SK-N-SH (cell line): ENCODE measurements around the gene MGAT4B. TPM values are rescaled to one million over a fixed set of nuclear protein-coding genes. Genes with fewer than 3 reads are reported as not detected.

Experiments
- CTCF ChIA-PET: fragments of 300-600, 350-600 bp; formaldehyde crosslinking; extraction: SDS; loops from one replicate; lab custom pipeline; 2021; lab: Yijun Ruan, JAX
- POLR2A ChIA-PET: fragments of 350-600 bp; sonication (Branson Sonifier 250); formaldehyde crosslinking; extraction: SDS; loops from one replicate; lab custom pipeline; 2020; ENCODE audit warnings: antibody characterized with exemption, inconsistent platforms; lab: Yijun Ruan, JAX
- DNase-seq: peaks from one replicate; pipeline ENCODE4 v3.0.0; 2012
- H2AFZ ChIP-seq: fragments of 200-600 bp; sonication (generic); 2 replicates; pipeline ENCODE4 v1.8.1; 2016; ENCODE audit warnings: antibody characterized with exemption, mild to moderate bottlenecking, low read depth
- H3F3A ChIP-seq: fragments of 200-600 bp; sonication (generic); replicated peaks from 2 replicates; pipeline ENCODE3; 2016; ENCODE audit warnings: antibody characterized with exemption, mild to moderate bottlenecking; ENCODE audit not compliant: insufficient read depth
- H3K27ac ChIP-seq, 2 experiments: fragments of 200-500 bp in 1 of 2; fragments of 200-600 bp in 1 of 2; sonication (Bioruptor generic) in 1 of 2; sonication (generic), shearing (Covaris generic) in 1 of 2; 2 replicates each; pipeline versions ENCODE4 v1.5.1 to v1.6.1; 2014 to 2016; ENCODE audit warnings: low read depth in 2 of 2, inconsistent platforms in 1 of 2, low read length in 1 of 2, mild to moderate bottlenecking in 1 of 2, mixed read lengths in 1 of 2
- H3K27me3 ChIP-seq: fragments of 200-600 bp; sonication (generic), shearing (Covaris generic); 2 replicates; pipeline ENCODE4 v1.6.1; 2016; ENCODE audit warnings: mixed run types; ENCODE audit not compliant: insufficient read depth
- H3K36me3 ChIP-seq, 2 experiments: fragments of 200-500 bp in 1 of 2; fragments of 200-600 bp in 1 of 2; sonication (Bioruptor generic) in 1 of 2; sonication (generic) in 1 of 2; replicated peaks in 1 of 2; 2 replicates each; pipeline versions ENCODE3 to v1.5.1; 2014 to 2016; ENCODE audit warnings: low read length in 1 of 2, mild to moderate bottlenecking in 1 of 2; ENCODE audit not compliant: insufficient read depth in 2 of 2, control insufficient read depth in 1 of 2
- H3K4me1 ChIP-seq, 2 experiments: fragments of 200-500 bp in 1 of 2; fragments of 200-600 bp in 1 of 2; sonication (Bioruptor generic) in 1 of 2; sonication (generic), shearing (Covaris generic) in 1 of 2; 2 replicates each; pipeline versions ENCODE4 v1.5.1 to v1.6.1; 2014 to 2016; ENCODE audit warnings: low read depth in 1 of 2, low read length in 1 of 2, mixed run types in 1 of 2; ENCODE audit not compliant: insufficient read depth in 2 of 2, control insufficient read depth in 1 of 2
- H3K4me2 ChIP-seq: fragments of 200-600 bp; sonication (generic), shearing (Covaris generic); 2 replicates; pipeline ENCODE4 v1.6.1; 2017; ENCODE audit warnings: mixed run types
- H3K4me3 ChIP-seq, 2 experiments: fragments of 200-500 bp in 1 of 2; fragments of 200-600 bp in 1 of 2; sonication (Bioruptor generic) in 1 of 2; sonication (generic), shearing (Covaris generic) in 1 of 2; 2 replicates each; pipeline versions ENCODE4 v1.5.1 to v1.8.1; 2014 to 2016; ENCODE audit warnings: low read depth in 2 of 2, inconsistent platforms in 1 of 2, low read length in 1 of 2, mild to moderate bottlenecking in 1 of 2, mixed read lengths in 1 of 2, moderate library complexity in 1 of 2
- H3K79me2 ChIP-seq: fragments of 200-600 bp; sonication (generic); 2 replicates; pipeline ENCODE4 v1.8.1; 2017; ENCODE audit warnings: mild to moderate bottlenecking; ENCODE audit not compliant: insufficient read depth
- H3K9ac ChIP-seq: fragments of 200-600 bp; sonication (generic); 2 replicates; pipeline ENCODE4 v1.6.1; 2017; ENCODE audit warnings: mixed run types
- H3K9me2 ChIP-seq: fragments of 200-600 bp; sonication (generic); 2 replicates; pipeline ENCODE4 v1.6.1; 2017; ENCODE audit warnings: mixed run types
- H3K9me3 ChIP-seq: fragments of 200-600 bp; sonication (generic); 2 replicates; pipeline ENCODE4 v1.6.1; 2017; ENCODE audit warnings: mixed run types, mild to moderate bottlenecking, moderate library complexity
- H4K20me1 ChIP-seq: fragments of 200-600 bp; sonication (generic); 2 replicates; pipeline ENCODE4 v1.6.1; 2017; ENCODE audit warnings: mild to moderate bottlenecking, mixed run types; ENCODE audit not compliant: insufficient read depth
- CHD2 ChIP-seq: fragments of 150-350 bp; IDR thresholded peaks from 2 replicates; pipeline ENCODE4 v1.6.1; 2018; ENCODE audit warnings: low read length; ENCODE audit not compliant: partially characterized antibody
- EP300 ChIP-seq, 2 experiments: IDR thresholded peaks; 2 replicates each; pipeline versions ENCODE4 v1.4.0 to v1.6.1; 2012; ENCODE audit warnings: borderline replicate concordance in 1 of 2, low read depth in 1 of 2, low read length in 1 of 2
- FOSL2 ChIP-seq: IDR thresholded peaks from 2 replicates; pipeline ENCODE4 v1.4.0; 2012; ENCODE audit warnings: low read depth, mild to moderate bottlenecking, moderate library complexity, borderline replicate concordance
- FOXM1 ChIP-seq: IDR thresholded peaks from 2 replicates; pipeline ENCODE4 v1.4.0; 2012; ENCODE audit warnings: low read depth, mild to moderate bottlenecking
- GATA2 ChIP-seq: sonication (generic); formaldehyde crosslinking; IDR thresholded peaks from 2 replicates; pipeline ENCODE4 v1.5.0; 2020; ENCODE audit warnings: mild to moderate bottlenecking, missing genetic modification reagents
- JUND ChIP-seq: IDR thresholded peaks from 2 replicates; pipeline ENCODE4 v1.4.0; 2012
- MEF2A ChIP-seq: IDR thresholded peaks from 2 replicates; pipeline ENCODE4 v1.4.0; 2012; ENCODE audit warnings: low read depth, borderline replicate concordance
- MXI1 ChIP-seq: IDR thresholded peaks from 2 replicates; pipeline ENCODE4 v1.6.1; 2012; ENCODE audit warnings: mild to moderate bottlenecking, low read depth, low read length, improper control_type of control experiment
- NFIC ChIP-seq: IDR thresholded peaks from 2 replicates; pipeline ENCODE4 v1.4.0; 2012; ENCODE audit warnings: borderline replicate concordance
- POLR2AphosphoS5 ChIP-seq: IDR thresholded peaks from 2 replicates; pipeline ENCODE4 v1.6.1; 2012; ENCODE audit warnings: low read depth, low read length
- SIN3A ChIP-seq: IDR thresholded peaks from 2 replicates; pipeline ENCODE4 v1.6.1; 2012; ENCODE audit warnings: low read depth, mild to moderate bottlenecking, low read length, moderate library complexity, borderline replicate concordance
- SMC3 ChIP-seq: IDR thresholded peaks from 2 replicates; pipeline ENCODE4 v1.6.1; 2012; ENCODE audit warnings: low read depth, low read length, improper control_type of control experiment
- TAF1 ChIP-seq: IDR thresholded peaks from 2 replicates; pipeline ENCODE4 v1.6.1; 2012; ENCODE audit warnings: low read depth, mild to moderate bottlenecking, low read length, moderate library complexity, borderline replicate concordance
- TCF12 ChIP-seq: IDR thresholded peaks from 2 replicates; pipeline ENCODE4 v1.4.0; 2012
- TEAD4 ChIP-seq: IDR thresholded peaks from 2 replicates; pipeline ENCODE4 v1.4.0; 2012; ENCODE audit warnings: mild to moderate bottlenecking, borderline replicate concordance; ENCODE audit not compliant: insufficient read depth
- YY1 ChIP-seq: IDR thresholded peaks from 2 replicates; pipeline ENCODE4 v1.4.0; 2012; ENCODE audit warnings: low read depth, mild to moderate bottlenecking
- WGBS: methylation state at CpG from one replicate; pipeline ENCODE4 v1.1.6; 2017; ENCODE audit warnings: low lambda C conversion rate; 5-methylcytosine and 5-hydroxymethylcytosine counted together
- polyA plus RNA-seq, 3 experiments: library from polyadenylated mRNA; depleted of rRNA; stranded (reverse); fragments of >200 nt; gene quantifications; 2 replicates each; pipeline ENCODE4 v1.2.3, GENCODE V29; 2012
- TF ChIP-seq, protein P1 (sequence below): IDR thresholded peaks from 2 replicates; pipeline ENCODE4; 2012
- TF ChIP-seq, protein P2 (sequence below): fragments of 200-600 bp; sonication (generic); IDR thresholded peaks from 2 replicates; pipeline ENCODE4 v1.6.1; 2017; ENCODE audit warnings: antibody characterized with exemption, mild to moderate bottlenecking, moderate library complexity
- TF ChIP-seq, protein P3 (sequence below): IDR thresholded peaks from 2 replicates; pipeline ENCODE4 v1.4.0; 2012; ENCODE audit warnings: low read depth
- TF ChIP-seq, protein P4 (sequence below): IDR thresholded peaks from 2 replicates; pipeline ENCODE4 v1.4.0; 2012; ENCODE audit warnings: low read depth, borderline replicate concordance

Gene MGAT4B
- polyA plus RNA-seq, 1 of the 3 experiments (the other 2 are of a cell fraction): 190 TPM

DNA sequence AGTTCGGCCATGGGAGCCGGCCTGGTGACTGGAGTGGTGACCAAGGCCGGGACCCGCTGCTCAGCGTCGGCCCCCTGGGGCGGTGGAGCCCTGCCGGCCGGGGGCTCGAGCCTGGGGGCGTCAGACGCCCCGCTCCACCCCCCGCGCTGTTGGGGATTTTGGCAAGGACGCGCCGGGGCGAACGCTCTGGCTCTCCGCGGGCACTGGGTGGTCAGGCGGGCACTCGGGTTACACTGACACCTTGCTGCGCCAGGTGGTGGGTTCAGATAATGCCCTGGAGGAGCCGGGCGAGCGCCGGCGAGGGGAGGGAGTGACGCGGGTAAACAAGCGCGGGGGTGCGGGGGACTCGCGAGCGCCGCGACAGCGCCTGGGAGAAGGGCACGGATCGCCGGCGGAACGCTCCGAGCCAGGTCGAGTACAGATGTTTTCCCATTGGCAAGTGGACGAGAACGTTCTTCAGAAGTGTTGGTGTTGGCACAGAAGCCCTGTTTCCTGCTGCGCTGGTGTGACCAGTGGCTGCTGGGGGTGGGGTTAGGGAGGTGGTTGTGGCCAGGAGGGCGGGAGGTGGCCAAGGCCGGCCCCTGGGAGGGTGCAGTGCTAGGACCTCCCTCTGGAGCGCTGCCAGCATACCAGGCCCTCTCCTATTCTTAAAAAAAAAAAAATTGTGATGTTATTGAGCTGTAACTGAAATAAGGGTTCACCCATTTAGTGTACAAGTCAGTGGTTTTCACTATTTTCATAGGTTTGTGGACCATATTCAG lies 14.8 kb upstream of the MGAT4B start (continued):
- TF ChIP-seq POLR2AphosphoS5: peak; percentile 64
- peak; percentile 74 for TF ChIP-seq NFIC
- peak; percentile 73 for TF ChIP-seq MXI1
- TF ChIP-seq, protein P1, sequence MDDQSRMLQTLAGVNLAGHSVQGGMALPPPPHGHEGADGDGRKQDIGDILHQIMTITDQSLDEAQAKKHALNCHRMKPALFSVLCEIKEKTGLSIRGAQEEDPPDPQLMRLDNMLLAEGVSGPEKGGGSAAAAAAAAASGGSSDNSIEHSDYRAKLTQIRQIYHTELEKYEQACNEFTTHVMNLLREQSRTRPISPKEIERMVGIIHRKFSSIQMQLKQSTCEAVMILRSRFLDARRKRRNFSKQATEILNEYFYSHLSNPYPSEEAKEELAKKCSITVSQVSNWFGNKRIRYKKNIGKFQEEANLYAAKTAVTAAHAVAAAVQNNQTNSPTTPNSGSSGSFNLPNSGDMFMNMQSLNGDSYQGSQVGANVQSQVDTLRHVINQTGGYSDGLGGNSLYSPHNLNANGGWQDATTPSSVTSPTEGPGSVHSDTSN: no peak

DNA sequence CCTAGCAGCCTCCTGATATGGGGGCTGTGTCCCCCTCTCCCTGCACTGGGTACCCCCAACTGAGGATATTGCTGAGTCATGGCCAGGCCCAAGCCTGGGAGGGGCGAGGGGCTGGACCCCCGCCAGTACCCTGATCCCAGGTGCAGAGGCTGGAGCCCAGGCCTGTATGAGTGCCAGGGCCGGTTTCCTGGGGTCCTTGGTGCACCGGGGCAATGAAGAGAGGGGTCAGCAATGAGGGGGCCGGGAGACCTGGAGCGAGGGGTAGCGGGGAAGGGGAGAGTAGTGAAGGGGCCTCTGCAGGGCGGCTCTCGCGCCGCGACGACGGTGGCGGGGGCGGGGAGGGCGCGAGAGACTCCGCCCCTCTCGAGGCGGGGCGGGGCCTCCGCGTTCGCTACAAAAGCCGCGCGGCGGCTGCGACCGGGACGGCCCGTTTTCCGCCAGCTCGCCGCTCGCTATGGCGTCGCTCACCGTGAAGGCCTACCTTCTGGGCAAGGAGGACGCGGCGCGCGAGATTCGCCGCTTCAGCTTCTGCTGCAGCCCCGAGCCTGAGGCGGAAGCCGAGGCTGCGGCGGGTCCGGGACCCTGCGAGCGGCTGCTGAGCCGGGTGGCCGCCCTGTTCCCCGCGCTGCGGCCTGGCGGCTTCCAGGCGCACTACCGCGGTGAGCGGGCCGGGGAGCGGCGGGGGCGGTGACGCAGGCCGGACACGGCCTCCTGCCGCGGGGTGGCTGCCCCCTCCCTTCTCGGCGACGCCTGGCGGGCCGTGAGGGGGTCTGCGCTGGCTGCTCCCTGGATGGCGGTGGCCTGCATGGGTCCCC lies 14.0 kb upstream of the MGAT4B start, which contains the start of gene SQSTM1:
TSS of gene SQSTM1 (plus strand) at position 423 of the 815 bp plus-strand sequence. CDS start at position 455, 32 bp downstream.
- Histone ChIP-seq H3K4me2 (peak within 1 kb of the TSS; percentile 75), H4K20me1 (peaks cover 47% of the 10 kb centered on the region), H3K9ac (peak within 1 kb of the TSS; percentile 97), H3K9me2 (no peaks in the 10 kb centered on the region), H3K79me2 (peaks cover 53% of the 10 kb centered on the region), H3K36me3 (peaks cover 28 to 31% of the 10 kb centered on the region in 2 experiments), H2AFZ (0 out of 2 replicates have a peak within 1 kb of the TSS, but pooled peaks have one; percentile 49), H3K4me1 (peaks cover 22 to 39% of the 10 kb centered on the region in 2 experiments), H3K4me3 (peak within 1 kb of the TSS; percentile 97), H3F3A (peaks cover 11% of the 10 kb centered on the region), H3K9me3 (no peaks in the 10 kb centered on the region), H3K27me3 (no peaks in the 10 kb centered on the region), H3K27ac (peak within 1 kb of the TSS; percentile 84 to 94)
- ChIA-PET CTCF (interaction anchor here (0.6 to 1.7 kb wide), 4 partner anchors 9 to 46 kb away, joined by 3 to 5 read pairs (median 4); no protein-coding TSS in a partner anchor), POLR2A (interaction anchor here (0.7 to 1.7 kb wide), 5 partner anchors 10 to 88 kb away, joined by 3 to 4 read pairs (median 3); partner anchors contain the start of gene MAML1)
- WGBS: under 1% methylated on average over 18 of the region's 81 CpGs
- TF ChIP-seq SIN3A: 0 out of 2 replicates have a peak, but pooled peaks have one; percentile 73
- 0 out of 2 replicates have a peak, but pooled peaks have one; percentile 32 for TF ChIP-seq NFIC
- peak; percentile 43; the same call in 1 of the 2 replicates for TF ChIP-seq FOSL2
- TF ChIP-seq YY1: peak; percentile 64; the same call in 1 of the 2 replicates
- TF ChIP-seq, protein P1: peak; percentile 45; the same call in 1 of the 2 replicates
- TF ChIP-seq TCF12: peak; percentile 22; the same call in 1 of the 2 replicates
- TF ChIP-seq CHD2: peak; percentile 69
- TF ChIP-seq MXI1: no peak; the same call in 1 of the 2 replicates
- TF ChIP-seq, protein P2, sequence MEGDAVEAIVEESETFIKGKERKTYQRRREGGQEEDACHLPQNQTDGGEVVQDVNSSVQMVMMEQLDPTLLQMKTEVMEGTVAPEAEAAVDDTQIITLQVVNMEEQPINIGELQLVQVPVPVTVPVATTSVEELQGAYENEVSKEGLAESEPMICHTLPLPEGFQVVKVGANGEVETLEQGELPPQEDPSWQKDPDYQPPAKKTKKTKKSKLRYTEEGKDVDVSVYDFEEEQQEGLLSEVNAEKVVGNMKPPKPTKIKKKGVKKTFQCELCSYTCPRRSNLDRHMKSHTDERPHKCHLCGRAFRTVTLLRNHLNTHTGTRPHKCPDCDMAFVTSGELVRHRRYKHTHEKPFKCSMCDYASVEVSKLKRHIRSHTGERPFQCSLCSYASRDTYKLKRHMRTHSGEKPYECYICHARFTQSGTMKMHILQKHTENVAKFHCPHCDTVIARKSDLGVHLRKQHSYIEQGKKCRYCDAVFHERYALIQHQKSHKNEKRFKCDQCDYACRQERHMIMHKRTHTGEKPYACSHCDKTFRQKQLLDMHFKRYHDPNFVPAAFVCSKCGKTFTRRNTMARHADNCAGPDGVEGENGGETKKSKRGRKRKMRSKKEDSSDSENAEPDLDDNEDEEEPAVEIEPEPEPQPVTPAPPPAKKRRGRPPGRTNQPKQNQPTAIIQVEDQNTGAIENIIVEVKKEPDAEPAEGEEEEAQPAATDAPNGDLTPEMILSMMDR: no peak
- TF ChIP-seq, protein P3, sequence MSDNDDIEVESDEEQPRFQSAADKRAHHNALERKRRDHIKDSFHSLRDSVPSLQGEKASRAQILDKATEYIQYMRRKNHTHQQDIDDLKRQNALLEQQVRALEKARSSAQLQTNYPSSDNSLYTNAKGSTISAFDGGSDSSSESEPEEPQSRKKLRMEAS: peak; percentile 29; the same call in 1 of the 2 replicates
- TF ChIP-seq TAF1: peak; percentile 88; the same call in 1 of the 2 replicates
- TF ChIP-seq SMC3: no peak
- TF ChIP-seq FOXM1: no peak
- peak; percentile 99 for TF ChIP-seq POLR2AphosphoS5
- peak in 1 of 2 experiments; percentile 33; a peak in 1 of 4 replicates for TF ChIP-seq EP300 (IDR thresholded peaks at IDR 0.05; ENCODE audit: borderline replicate concordance in 1 of 2, low read depth in 1 of 2, low read length in 1 of 2)
- TF ChIP-seq MEF2A: no peak
- no peak for TF ChIP-seq GATA2 (CRISPR knock-in tag)
- TF ChIP-seq TEAD4: no peak
- TF ChIP-seq, protein P4, sequence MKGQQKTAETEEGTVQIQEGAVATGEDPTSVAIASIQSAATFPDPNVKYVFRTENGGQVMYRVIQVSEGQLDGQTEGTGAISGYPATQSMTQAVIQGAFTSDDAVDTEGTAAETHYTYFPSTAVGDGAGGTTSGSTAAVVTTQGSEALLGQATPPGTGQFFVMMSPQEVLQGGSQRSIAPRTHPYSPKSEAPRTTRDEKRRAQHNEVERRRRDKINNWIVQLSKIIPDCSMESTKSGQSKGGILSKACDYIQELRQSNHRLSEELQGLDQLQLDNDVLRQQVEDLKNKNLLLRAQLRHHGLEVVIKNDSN: no peak
- no peak for TF ChIP-seq JUND
- DNase-seq: peak; percentile 95
